CD4-positive, alpha-beta T cell treated with Interleukin-4 for 4 hours (primary cell): ENCODE measurements around the gene MAPRE2.

ENCODE experiments used
- DNase-seq: peaks from one replicate; pipeline ENCODE4 v3.0.0-alpha.2; 2020

MAPRE2 gene

DNA sequence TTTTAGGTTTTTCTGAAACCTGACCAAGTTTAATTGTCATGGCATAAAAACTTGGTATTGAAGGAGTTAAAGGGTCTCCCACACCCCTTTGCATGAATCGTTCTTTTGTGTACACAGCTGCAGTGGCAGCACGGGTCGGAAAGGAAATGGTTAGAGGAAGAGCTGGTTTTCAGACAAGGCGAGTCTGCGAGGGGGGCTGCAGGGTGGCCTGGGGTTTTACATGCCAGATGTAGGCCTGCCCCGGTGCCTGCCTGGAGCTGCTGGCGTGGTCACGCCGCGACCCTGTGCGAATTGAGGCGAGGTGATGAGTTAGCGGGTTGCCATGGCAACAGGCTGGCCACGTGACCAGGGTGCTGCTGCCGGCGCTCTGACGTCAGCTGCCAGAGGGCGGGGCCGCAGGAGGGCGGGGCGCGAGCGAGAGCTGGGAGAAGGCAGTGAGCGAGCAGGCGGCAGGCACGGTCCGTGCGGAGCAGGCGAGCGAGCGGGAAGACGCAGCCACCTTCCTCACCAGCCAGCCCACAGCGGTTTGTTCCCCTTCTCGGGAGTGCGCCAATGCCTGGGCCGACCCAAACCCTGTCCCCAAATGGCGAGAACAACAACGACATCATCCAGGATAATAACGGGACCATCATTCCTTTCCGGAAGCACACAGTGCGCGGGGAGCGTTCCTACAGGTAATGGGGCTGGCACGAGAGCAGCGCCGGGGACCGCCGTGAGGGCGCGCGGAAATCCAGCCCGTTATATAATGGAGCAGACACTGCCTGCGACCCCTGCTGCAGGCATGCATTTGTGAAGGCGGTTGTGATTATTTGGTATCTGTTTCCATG lies at the start of gene MAPRE2:
Gene MAPRE2, plus strand, starts transcription at position 426 of the 827 bp plus-strand sequence. Its CDS starts 127 bp downstream, at position 553.
- DNase-seq: peak; percentile 98

- DNase-seq: no peak
Observed at GRCh38 chr18:34991561-34991960, 49.7 kb upstream of the MAPRE2 start.

GRCh38 chr18:34993289-34993688 lies 47.9 kb upstream of the MAPRE2 start:
- DNase-seq: no peak

- DNase-seq: no peak
Observed at GRCh38 chr18:34995746-34996145, 45.5 kb upstream of the MAPRE2 start.

DNA sequence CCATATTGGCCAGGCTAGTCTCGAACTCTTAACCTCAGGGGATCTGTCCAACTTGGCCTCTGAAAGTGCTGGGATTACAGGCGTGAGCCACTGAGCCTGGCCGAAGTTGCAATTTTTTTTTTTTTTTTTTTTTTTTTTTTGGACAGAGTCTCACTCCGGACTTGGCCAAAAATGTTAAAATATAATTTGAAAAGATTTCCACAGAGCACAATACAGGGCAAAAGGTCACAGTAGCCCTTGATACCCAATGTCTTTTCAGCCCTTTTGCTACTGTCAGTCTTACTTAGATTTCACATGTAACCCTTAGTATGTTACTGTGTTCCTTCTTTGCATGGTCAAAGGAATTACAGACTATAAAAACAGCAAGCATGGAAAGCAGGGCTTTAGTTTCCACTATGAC lies 42.6 kb upstream of the MAPRE2 start:
- no peak for DNase-seq

DNA sequence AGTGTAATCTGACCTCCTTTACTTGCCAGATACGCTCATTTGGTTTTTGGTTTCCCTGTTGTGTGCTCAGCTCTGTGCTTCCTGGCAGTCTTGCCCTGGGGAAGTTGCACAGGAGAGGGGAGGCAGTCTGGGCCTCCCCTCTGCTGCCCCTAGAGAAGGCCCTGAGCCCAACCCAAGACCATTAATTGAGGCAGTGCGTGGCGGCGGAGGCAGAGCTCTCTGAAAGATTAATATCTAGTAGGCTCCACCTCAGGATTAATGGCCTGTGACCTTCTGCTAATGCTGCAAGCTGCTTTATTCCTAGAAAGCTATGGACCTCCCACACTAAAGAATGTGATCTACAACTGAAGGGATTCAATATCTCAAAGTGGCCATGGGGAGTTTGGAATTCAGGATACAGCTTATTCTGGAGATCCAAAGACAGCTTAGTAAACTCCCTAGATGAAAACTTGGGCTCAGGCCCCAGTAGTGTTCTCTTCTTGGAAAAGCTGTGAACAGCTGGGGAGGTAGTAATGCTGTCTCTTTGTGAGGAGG lies 41.4 kb upstream of the MAPRE2 start:
- DNase-seq: no peak

- DNase-seq: no peak
Observed at GRCh38 chr18:35000457-35000856, 40.8 kb upstream of the MAPRE2 start.

DNA sequence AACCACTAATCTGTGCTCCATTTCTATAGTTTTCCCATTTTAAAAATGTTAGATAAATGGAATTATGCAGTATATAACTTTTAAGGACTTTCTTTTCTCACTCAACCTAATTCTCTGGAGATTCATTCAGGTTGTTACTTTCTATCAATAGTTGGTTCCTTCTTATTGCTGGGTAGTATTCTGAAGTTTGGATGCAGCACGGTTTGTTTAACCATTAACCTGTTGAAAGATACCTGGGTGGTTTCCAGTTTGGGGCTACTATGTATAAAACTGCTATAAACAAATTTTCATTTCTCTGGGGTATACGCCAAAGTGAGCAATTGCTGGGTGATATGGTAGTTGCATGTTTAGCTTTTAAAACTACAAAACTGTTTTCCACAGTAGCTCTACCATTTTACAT lies 39.1 kb upstream of the MAPRE2 start:
- no peak for DNase-seq

DNA sequence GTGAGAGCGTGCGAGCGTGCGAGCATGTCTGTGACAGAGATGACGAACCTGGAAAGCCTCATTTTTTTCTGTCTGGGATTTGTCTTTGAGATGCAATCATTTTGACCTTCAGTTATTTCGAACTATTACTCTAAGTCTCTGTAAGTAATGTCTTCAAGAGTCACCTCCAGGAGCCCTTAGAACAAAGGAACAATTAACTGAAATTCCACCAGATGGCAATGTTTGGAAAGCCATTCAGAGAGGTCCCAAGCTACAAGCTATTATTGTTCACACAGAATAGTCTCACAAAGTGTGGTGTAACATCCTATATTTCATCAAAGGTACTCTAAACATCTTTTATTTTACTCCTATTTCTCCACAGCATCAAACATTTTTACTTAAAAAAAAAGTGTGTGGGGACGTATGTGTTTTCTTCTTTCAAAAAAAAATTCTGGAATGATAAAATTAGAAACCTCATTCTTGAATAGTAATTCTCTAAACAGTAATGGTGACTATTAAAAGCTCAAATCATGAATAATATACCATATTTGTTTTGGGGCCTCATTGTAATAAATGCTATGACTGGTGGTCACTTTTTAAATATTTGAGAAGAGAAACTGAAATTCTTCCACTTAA lies 35.1 kb upstream of the MAPRE2 start:
- DNase-seq: peak; percentile 69

DNA sequence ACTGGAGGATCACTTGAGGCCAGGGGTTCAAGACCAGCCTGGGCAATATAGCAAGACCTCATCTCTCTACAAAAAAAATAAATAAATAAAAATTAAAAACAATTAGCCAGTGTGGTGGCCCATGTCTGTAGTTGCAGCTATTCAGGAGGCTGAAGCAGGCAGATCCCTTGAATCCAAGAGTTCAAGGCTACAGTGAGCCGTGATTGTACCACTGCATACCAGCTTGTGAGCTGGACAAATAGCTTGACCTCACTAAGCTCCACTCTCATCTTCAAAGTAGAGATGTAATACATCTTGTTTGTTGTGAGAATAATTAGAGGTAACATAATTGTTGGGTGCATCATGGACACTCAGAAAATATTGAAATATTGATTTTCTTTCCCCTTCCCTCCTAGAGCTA lies 31.1 kb upstream of the MAPRE2 start:
- no peak for DNase-seq

GRCh38 chr18:35010993-35011392 lies 30.2 kb upstream of the MAPRE2 start:
- DNase-seq: no peak

DNA sequence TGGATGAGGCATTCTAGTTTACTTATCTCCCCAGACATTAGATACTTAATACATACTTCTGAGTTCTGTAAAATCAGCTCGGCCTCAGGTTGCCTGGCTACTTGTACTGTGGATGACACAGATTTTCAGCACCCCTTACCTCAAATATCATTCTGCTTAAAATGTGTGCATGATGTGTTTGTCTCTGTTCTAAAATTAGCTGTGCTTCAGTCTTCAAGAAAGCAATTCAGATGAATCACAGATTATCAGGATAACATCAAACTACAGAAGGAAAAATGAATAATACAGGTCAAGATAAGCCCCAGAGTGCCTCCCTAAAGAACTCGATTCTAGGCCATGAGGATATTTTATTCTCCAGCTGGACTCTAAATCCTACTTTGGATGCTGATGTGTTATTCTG lies 21.3 kb upstream of the MAPRE2 start:
- no peak for DNase-seq

GRCh38 chr18:35022426-35023001 lies 18.7 kb upstream of the MAPRE2 start:
- no peak for DNase-seq

- no peak for DNase-seq
Observed at GRCh38 chr18:35024196-35024595, 17.0 kb upstream of the MAPRE2 start.

- no peak for DNase-seq
Observed at GRCh38 chr18:35024965-35025364, 16.2 kb upstream of the MAPRE2 start.

- peak; percentile 54 for DNase-seq
Observed at GRCh38 chr18:35026407-35027061, 14.7 kb upstream of the MAPRE2 start.

DNA sequence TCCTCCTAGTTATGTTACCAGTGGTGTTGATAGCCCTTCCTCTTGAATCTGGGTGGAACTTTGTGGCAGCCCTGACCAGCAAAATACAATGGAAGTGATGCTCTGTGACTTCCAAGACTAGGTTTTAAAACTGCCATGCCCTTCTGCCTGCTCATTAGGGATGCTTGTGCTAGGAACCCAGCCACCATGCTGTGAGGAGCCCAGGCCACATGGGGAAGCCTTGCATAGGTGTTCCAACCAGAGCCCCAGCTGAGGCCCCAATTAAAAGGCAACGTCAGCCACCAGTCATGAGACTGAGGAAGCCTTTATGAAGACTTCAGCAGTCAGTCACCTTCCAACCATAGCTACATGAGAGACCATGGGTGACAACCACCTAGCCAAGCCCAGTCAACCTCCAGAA lies 14.0 kb upstream of the MAPRE2 start:
- DNase-seq: no peak

DNA sequence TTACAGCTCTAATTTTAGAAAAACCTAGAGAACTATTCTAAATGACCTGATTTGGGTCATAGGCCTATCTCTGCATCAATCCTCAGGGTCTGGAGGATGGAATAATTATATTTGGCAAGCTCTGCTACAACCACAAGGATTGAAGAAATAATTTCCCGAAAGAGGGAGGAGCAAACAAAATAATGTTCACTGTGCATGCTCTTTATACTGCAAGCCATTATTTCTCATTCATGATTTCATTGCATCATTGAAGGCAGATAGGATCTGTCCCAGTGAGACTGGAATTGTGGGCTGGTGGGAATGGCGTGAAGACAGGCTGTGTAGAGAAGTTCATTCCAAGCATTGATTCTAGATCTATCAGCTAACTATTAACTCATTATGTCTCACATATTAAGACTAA lies 12.7 kb upstream of the MAPRE2 start:
- no peak for DNase-seq

- no peak for DNase-seq
Observed at GRCh38 chr18:35029103-35029502, 12.1 kb upstream of the MAPRE2 start.

- peak; percentile 54 for DNase-seq
Observed at GRCh38 chr18:35029770-35030169, 11.4 kb upstream of the MAPRE2 start.

DNA sequence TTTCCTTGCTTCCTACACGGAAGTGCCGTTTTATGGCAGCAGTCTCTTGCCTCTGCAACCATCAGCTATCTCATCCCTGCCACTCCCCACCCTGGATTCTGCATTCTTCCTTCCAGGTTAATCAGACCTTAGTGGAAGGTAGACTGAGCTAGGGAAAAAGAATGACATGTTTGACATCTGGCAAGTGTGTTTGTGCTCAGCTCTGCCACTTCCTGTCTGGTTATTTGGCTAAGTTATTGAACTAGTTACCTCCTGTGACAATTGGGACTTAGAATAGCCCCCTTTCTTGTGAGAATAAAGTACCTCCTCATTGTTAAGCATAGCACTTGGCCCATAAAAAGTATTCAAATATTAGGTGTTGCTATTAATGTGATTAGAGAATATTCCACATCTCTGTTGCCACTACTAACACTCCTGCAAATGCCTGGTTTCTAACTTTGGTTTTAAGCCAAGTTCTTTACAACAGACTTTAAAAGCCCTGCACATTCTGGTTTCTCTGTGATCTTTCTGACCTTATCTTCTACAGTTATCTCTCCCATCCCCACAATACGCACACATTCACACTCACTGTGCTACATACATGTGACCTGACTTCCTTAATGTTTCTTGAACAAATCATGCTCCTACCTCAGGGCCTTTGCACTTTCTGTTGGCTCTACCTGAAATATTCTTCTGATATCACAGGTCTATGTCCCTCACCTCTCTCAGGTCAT lies 10.8 kb upstream of the MAPRE2 start:
- DNase-seq: peak; percentile 55

GRCh38 chr18:35032113-35032512 lies 9.1 kb upstream of the MAPRE2 start:
- no peak for DNase-seq

DNA sequence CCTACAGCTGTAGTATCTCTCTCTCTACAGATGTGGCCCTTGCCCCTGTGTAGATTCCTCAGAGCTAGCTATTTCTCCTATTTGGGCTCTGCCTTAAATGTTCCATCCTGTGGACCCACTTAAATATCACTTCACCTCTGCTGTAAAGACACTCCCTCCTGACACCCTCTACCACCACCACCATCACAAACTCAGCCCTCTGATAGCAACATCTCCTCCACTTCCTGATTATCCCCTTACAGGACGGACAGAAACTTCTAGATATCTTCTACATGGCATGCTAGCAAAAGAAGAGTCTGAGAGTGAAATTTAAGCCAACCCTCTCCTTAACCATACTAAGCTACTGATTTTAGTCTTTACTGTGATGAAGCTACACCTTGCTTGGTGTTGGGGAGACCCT lies 3.2 kb upstream of the MAPRE2 start:
- no peak for DNase-seq
